SK-N-MC (cell line): ENCODE data around the gene ATF3.

ENCODE experiments used
- DNase-seq: peaks from one replicate; pipeline ENCODE4 v3.0.0-alpha.2; 2011; ENCODE audit warnings: low read depth, low spot score
- H3K27ac ChIP-seq: fragments of 200-600 bp; sonication (generic); 2 replicates; pipeline ENCODE4 v1.5.1; 2016; ENCODE audit warnings: mixed run types
- H3K36me3 ChIP-seq: fragments of 200-600 bp; sonication (generic); 2 replicates; pipeline ENCODE4 v1.6.1; 2017; ENCODE audit warnings: antibody characterized with exemption, low read length, mixed read lengths; ENCODE audit not compliant: insufficient read depth
- H3K4me3 ChIP-seq: fragments of 200-600 bp; sonication (generic); 2 replicates; pipeline ENCODE4 v1.5.1; 2016
- H3K9ac ChIP-seq: fragments of 200-600 bp; sonication (generic); 2 replicates; pipeline ENCODE4 v1.8.0; 2017; ENCODE audit warnings: mixed run types, mixed read lengths; ENCODE audit not compliant: insufficient read length
- H3K9me3 ChIP-seq: fragments of 200-600 bp; sonication (generic); 2 replicates; pipeline ENCODE4 v1.6.1; 2017; ENCODE audit warnings: low read depth, mild to moderate bottlenecking, antibody characterized with exemption, low read length, moderate library complexity, mixed read lengths
- EZH2 ChIP-seq: fragments of 200-600 bp; sonication (generic); IDR thresholded peaks from one replicate; pipeline ENCODE4 v1.6.1; 2017; ENCODE audit warnings: antibody characterized with exemption
- FOXP2 ChIP-seq: optimal IDR thresholded peaks from 2 replicates; pipeline ENCODE3; 2011; ENCODE audit warnings: mild to moderate bottlenecking, moderate library complexity; ENCODE audit not compliant: insufficient read depth; ENCODE audit errors: extremely low read length, control extremely low read depth
- POLR2AphosphoS5 ChIP-seq: IDR thresholded peaks from 2 replicates; pipeline ENCODE4 v1.6.1; 2012; ENCODE audit warnings: mild to moderate bottlenecking, low read depth, low read length, borderline replicate concordance

Gene ATF3

GRCh38 chr1:212667223-212668139 lies 58.9 kb downstream of the ATF3 start:
- no peak; the same call in 1 of the 2 replicates for TF ChIP-seq POLR2AphosphoS5
- TF ChIP-seq EZH2, result no peak
- no peak for TF ChIP-seq FOXP2
- peak overlapping the region; percentile 34; the same call in 1 of the 2 replicates for H3K27ac ChIP-seq
- DNase-seq, result peak; percentile 26
- no peaks in the 10 kb centered on the region for H3K36me3 ChIP-seq
- no peaks in the 10 kb centered on the region for H3K9me3 ChIP-seq
- peak overlapping the region; percentile 63 for H3K4me3 ChIP-seq
- H3K9ac ChIP-seq, result peak overlapping the region; percentile 24

DNA sequence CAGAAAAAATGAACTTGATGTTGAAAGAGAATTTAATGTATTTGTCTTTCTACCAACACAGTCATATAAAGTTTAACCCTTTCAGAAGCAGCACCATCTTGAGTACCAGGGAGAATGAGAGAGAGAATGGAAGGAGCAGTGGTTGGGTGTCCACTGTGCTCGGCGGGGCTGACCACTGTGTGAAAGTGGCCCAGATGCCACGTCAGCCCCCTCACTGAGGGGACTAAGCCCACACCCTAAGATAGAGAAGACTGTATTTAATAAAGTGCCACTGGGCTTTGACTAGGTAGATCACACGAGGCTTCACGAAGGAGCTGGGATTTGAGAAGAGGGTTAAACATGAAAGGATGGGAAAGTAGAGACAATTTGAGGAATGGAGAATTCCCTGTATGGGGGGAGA lies 59.9 kb downstream of the ATF3 start:
- Histone ChIP-seq H3K4me3 (no peak overlapping the region), H3K36me3 (no peaks in the 10 kb centered on the region), H3K9me3 (no peaks in the 10 kb centered on the region), H3K27ac (no peak overlapping the region), H3K9ac (no peak overlapping the region)
- DNase-seq, result no peak
- TF ChIP-seq POLR2AphosphoS5 (no peak), FOXP2 (no peak), EZH2 (no peak)

DNA sequence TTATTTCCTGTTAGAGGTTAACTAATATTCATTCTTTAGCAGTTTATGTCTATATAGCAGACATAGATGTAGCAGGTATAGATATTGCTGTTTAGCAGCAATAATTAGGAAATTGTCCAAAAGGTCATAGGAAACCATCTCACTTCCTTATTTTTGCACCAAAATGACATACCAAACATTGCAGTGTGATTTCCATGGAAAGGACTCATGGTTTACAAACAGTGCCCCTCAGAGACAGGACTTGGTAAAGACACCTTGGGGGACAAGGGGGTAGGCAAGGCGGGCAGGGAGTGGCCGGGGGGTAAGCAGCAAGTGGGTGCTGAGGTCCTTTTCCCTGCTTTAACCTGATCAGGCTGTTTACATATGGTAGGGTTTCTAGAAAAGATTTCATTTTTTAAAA lies 60.5 kb downstream of the ATF3 start:
- Histone ChIP-seq H3K4me3 (no peak overlapping the region), H3K9ac (no peak overlapping the region), H3K27ac (no peak overlapping the region), H3K36me3 (no peaks in the 10 kb centered on the region), H3K9me3 (no peaks in the 10 kb centered on the region)
- no peak for DNase-seq
- TF ChIP-seq FOXP2 (no peak), POLR2AphosphoS5 (no peak)

DNA sequence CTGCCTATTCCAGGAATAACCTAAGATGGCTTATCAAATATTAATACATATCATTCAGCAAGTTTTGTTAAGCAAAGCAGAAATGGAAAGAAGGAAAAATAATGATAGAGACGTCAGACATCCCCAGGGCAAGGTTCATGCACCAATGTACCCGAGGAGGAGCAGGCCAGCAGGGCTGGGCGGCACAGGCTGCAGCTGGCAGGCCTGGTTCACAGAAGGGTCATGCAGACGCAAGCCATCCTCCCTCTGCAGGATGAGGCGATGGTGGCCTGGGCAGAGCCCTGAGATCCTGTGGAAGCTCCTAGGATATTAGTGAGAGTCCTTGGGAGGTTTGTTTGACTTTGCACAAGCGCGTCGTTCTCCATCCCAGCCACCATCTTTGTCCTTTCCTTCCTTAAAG lies 61.0 kb downstream of the ATF3 start:
- H3K27ac ChIP-seq, result no peak overlapping the region
- TF ChIP-seq POLR2AphosphoS5, result no peak
- no peak for TF ChIP-seq EZH2
- TF ChIP-seq FOXP2, result no peak
- H3K36me3 ChIP-seq, result no peaks in the 10 kb centered on the region
- no peak for DNase-seq
- no peak overlapping the region for H3K4me3 ChIP-seq
- H3K9ac ChIP-seq, result no peak overlapping the region
- H3K9me3 ChIP-seq, result no peaks in the 10 kb centered on the region

- Histone ChIP-seq H3K4me3 (no peak overlapping the region), H3K9me3 (no peaks in the 10 kb centered on the region), H3K9ac (no peak overlapping the region), H3K27ac (no peak overlapping the region), H3K36me3 (no peaks in the 10 kb centered on the region)
- DNase-seq, result no peak
- TF ChIP-seq FOXP2 (no peak), POLR2AphosphoS5 (no peak), EZH2 (no peak)
Measured at GRCh38 chr1:212670301-212670700, 61.7 kb downstream of the ATF3 start.
